ENCODE results near the gene BTN2A1. TPM values are rescaled to one million over a fixed set of nuclear protein-coding genes. Genes with fewer than 3 reads are reported as not detected.

The BTN2A1 gene
- total RNA-seq, 1 experiment from 2014 or later = 11.2 TPM

- DNase-seq (ENCODE audit: low read depth, low spot score) (no peak), ATAC-seq (no peak)
- H3K4me1 ChIP-seq (ENCODE audit: control insufficient read depth in 1 of 2, insufficient read depth in 2 of 2, low read length in 2 of 2) = peaks cover 0 to 13% of the 10 kb centered on the region in 2 experiments; a peak in 3 of 4 replicates
- no peaks in the 10 kb centered on the region for H3K9me2 ChIP-seq (ENCODE audit: insufficient read depth)
- no peak overlapping the region for H3K4me2 ChIP-seq (ENCODE audit: low read length)
- CTCF ChIA-PET = no interaction called here
- peaks cover 22% of the 10 kb centered on the region for H3K79me2 ChIP-seq (ENCODE audit: insufficient read depth, low read length)
- H3K4me3 ChIP-seq (replicated peaks in 1 of 2; ENCODE audit: low read depth in 1 of 2, low read length in 2 of 2) = no peak overlapping the region
- no TSS peak for BruUV-seq (replicated peaks)
- no peak for TF ChIP-seq JUND (IDR thresholded peaks at IDR 0.05)
- no peaks in the 10 kb centered on the region for H4K20me1 ChIP-seq (ENCODE audit: insufficient read depth)
- no peak overlapping the region for H2AFZ ChIP-seq (ENCODE audit: low read depth, low read length, poor library complexity, severe bottlenecking)
- H3K36me3 ChIP-seq (ENCODE audit: control insufficient read depth in 1 of 2, insufficient read depth in 2 of 2, low read length in 2 of 2) = peaks cover 5 to 7% of the 10 kb centered on the region in 2 experiments; a peak in 3 of 4 replicates
- POLR2A ChIA-PET = no interaction called here
- RAD21 ChIA-PET (ENCODE audit: low non-redundant PET in 1 of 2, low total read pairs in 2 of 2, uncharacterized antibody in 2 of 2, unreplicated experiment in 2 of 2) = no interaction called here
- H3K27ac ChIP-seq (ENCODE audit: low read depth, low read length) = no peak overlapping the region
- H3K27me3 ChIP-seq (ENCODE audit: insufficient read depth, low read length) = no peaks in the 10 kb centered on the region
- H3K9ac ChIP-seq (ENCODE audit: low read length) = no peak overlapping the region
- intact Hi-C loops (cut with micrococcal nuclease) = no loop called here
- H3K9me3 ChIP-seq (ENCODE audit: control insufficient read depth in 1 of 2, insufficient read depth in 1 of 2, low read depth in 1 of 2, low read length in 2 of 2) = no peaks in the 10 kb centered on the region
Observed at GRCh38 chr6:26455357-26455970, 2.3 kb upstream of the BTN2A1 start.

DNA sequence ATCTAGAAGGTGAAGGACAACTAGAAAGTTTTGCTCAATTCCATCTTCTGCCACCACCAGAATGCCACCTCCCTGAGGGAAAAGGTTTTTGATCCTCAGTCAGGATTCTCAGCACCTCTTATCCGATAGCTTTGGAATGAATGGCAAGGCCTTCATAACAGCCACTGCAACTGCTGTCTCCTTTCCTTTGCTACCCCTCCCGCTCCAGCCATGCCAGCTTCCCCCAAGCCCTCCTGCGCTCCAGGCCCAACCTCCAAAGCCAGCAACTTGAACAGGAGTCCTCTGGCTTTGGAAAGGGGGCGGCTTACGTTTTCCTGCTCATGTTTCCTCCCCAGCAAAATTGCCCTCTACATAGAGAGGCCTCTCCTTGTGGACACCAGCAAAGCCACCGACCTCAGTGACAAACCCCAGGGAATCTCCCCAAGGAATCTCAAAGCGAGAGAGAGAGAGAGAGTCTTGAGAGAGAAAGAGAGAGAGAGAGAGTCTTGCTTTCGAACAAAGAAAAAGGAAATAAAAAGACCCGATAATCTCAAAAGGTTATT lies 420 bp upstream of the BTN2A1 start:
- H3K4me3 ChIP-seq (replicated peaks in 1 of 2; ENCODE audit: low read depth in 1 of 2, low read length in 2 of 2) = peak overlapping the region; percentile 77 to 88
- H3K27ac ChIP-seq (ENCODE audit: low read depth, low read length) = peak overlapping the region; percentile 67
- no TSS peak for BruUV-seq (replicated peaks)
- ATAC-seq = peak; percentile 67
- H3K4me2 ChIP-seq (ENCODE audit: low read length) = peak overlapping the region; percentile 87
- H3K36me3 ChIP-seq (ENCODE audit: control insufficient read depth in 1 of 2, insufficient read depth in 2 of 2, low read length in 2 of 2) = peaks cover 6 to 14% of the 10 kb centered on the region in 2 experiments; a peak in 3 of 4 replicates
- POLR2A ChIA-PET = no interaction called here
- peaks cover 0 to 13% of the 10 kb centered on the region in 2 experiments; a peak in 3 of 4 replicates for H3K4me1 ChIP-seq (ENCODE audit: control insufficient read depth in 1 of 2, insufficient read depth in 2 of 2, low read length in 2 of 2)
- H4K20me1 ChIP-seq (ENCODE audit: insufficient read depth) = no peaks in the 10 kb centered on the region
- no peaks in the 10 kb centered on the region for H3K9me2 ChIP-seq (ENCODE audit: insufficient read depth)
- H3K27me3 ChIP-seq (ENCODE audit: insufficient read depth, low read length) = no peaks in the 10 kb centered on the region
- intact Hi-C loops (cut with micrococcal nuclease) = no loop called here
- H2AFZ ChIP-seq (ENCODE audit: low read depth, low read length, poor library complexity, severe bottlenecking) = peak overlapping the region; percentile 99
- H3K9me3 ChIP-seq (ENCODE audit: control insufficient read depth in 1 of 2, insufficient read depth in 1 of 2, low read depth in 1 of 2, low read length in 2 of 2) = no peaks in the 10 kb centered on the region
- H3K9ac ChIP-seq (ENCODE audit: low read length) = peak overlapping the region; percentile 91
- CTCF ChIA-PET = no interaction called here
- TF ChIP-seq POLR2A (IDR thresholded peaks at IDR 0.05; ENCODE audit: borderline replicate concordance, extremely low read depth, insufficient read depth, insufficient read length) (no peak), CTCF (IDR thresholded peaks at IDR 0.05 in 2 of 3, conservative IDR thresholded peaks at IDR 0.05 in 1 of 3; ENCODE audit: borderline replicate concordance in 1 of 3, insufficient read depth in 1 of 3, low read depth in 2 of 3, low read length in 2 of 3) (no peak), ELF1 (IDR thresholded peaks at IDR 0.05; ENCODE audit: borderline replicate concordance, low read depth) (no peak), ZFX (IDR thresholded peaks at IDR 0.05) (no peak), SP1 (IDR thresholded peaks at IDR 0.05; ENCODE audit: low read depth) (no peak), CEBPB (IDR thresholded peaks at IDR 0.05; ENCODE audit: low read depth) (no peak), CBX3 (IDR thresholded peaks at IDR 0.05; ENCODE audit: low read depth) (no peak), ZNF274 (IDR thresholded peaks at IDR 0.05; ENCODE audit: low read depth, low read length) (no peak)
- TF ChIP-seq, protein P1, sequence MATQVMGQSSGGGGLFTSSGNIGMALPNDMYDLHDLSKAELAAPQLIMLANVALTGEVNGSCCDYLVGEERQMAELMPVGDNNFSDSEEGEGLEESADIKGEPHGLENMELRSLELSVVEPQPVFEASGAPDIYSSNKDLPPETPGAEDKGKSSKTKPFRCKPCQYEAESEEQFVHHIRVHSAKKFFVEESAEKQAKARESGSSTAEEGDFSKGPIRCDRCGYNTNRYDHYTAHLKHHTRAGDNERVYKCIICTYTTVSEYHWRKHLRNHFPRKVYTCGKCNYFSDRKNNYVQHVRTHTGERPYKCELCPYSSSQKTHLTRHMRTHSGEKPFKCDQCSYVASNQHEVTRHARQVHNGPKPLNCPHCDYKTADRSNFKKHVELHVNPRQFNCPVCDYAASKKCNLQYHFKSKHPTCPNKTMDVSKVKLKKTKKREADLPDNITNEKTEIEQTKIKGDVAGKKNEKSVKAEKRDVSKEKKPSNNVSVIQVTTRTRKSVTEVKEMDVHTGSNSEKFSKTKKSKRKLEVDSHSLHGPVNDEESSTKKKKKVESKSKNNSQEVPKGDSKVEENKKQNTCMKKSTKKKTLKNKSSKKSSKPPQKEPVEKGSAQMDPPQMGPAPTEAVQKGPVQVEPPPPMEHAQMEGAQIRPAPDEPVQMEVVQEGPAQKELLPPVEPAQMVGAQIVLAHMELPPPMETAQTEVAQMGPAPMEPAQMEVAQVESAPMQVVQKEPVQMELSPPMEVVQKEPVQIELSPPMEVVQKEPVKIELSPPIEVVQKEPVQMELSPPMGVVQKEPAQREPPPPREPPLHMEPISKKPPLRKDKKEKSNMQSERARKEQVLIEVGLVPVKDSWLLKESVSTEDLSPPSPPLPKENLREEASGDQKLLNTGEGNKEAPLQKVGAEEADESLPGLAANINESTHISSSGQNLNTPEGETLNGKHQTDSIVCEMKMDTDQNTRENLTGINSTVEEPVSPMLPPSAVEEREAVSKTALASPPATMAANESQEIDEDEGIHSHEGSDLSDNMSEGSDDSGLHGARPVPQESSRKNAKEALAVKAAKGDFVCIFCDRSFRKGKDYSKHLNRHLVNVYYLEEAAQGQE (IDR thresholded peaks at IDR 0.05; ENCODE audit: low read depth) = no peak
- peaks cover 35% of the 10 kb centered on the region for H3K79me2 ChIP-seq (ENCODE audit: insufficient read depth, low read length)
- no peak for DNase-seq (ENCODE audit: low read depth, low spot score)
- RAD21 ChIA-PET (ENCODE audit: low non-redundant PET in 1 of 2, low total read pairs in 2 of 2, uncharacterized antibody in 2 of 2, unreplicated experiment in 2 of 2) = no interaction called here
